GM19395 (cell line): ENCODE measurements around the gene GFRA1.
A peak's percentile ranks its signal among the peaks of the same experiment; 100 is the strongest.

ENCODE experiments used
- ATAC-seq: cut with Tn5 transposase; IDR thresholded peaks from one replicate; pipeline ENCODE4 v1.9.1; 2021; ENCODE audit warnings: mild to moderate bottlenecking, moderate library complexity; ENCODE audit not compliant: unreplicated experiment

Gene GFRA1

DNA sequence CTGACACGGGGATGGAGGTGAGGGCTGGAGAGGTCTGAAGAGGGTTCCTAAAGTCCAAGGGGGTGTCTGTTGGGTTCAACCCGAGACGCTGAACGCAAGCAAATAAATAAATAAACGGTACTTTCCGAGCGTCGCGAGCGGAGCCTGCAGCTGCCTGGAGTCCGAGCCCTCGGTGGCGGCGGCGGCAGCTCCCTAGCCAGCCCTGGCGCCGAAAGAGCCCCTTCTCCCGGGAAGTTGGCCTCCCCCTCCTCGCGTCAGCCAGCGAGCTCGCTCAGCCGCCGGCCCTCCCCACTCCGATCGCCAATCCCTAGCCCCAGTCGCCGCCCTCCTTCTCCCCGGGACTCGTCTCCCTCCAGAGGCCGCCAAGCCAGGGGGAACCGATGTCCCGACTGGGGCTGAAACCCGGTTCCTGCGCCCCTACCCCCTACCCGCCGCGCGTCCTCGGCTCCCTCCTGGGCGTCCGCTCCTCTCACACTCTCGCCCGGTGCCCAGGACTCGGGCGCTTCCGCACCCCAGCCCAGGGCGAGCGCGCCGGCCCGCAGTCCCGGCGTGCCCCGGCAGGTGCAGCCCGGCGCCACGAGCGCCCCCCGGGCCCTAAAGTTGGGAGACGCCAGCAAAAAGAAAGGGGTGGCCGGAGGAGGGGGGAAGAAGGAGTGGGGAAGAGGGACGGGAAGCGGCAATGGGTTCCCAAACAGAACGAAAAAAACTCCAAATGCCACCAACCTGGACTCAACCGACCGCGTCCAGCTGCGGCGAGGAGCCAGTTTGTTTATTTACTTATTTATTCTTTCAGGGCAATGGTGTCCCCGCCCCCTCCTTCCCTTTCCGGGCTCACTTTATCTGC, at the start of gene GFRA1:
Gene GFRA1, minus strand, starts transcription at position 767 of the 844 bp plus-strand sequence. CDS start 1,177 bp downstream, outside the sequence.
- no peak for ATAC-seq

- ATAC-seq, result peak; percentile 54
Measured at GRCh38 chr10:116316503-116316902, 43.5 kb upstream of the GFRA1 start.

GRCh38 chr10:116312548-116312947, 39.5 kb upstream of the GFRA1 start:
- no peak for ATAC-seq

- no peak for ATAC-seq
Measured at GRCh38 chr10:116311706-116312490, 38.9 kb upstream of the GFRA1 start.

DNA sequence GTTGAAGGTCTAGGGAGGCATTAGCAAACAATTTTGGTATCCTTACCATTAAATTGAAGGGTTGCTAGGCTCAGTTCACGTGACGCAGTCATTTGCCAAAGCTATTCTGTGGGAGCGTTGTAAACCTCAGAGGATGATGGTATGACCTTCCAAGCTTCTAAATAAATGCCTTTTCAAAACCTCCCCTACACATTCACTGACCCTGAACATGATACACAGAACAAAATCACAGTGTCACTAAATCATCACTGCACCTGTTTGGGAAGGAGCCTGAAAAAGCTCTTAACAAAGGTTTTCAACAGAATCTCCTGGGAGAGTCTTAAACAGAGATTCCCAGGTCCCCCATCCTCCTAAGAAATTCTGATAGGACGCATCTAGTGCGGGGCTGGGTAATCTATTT, 38.0 kb upstream of the GFRA1 start:
- ATAC-seq, result no peak

DNA sequence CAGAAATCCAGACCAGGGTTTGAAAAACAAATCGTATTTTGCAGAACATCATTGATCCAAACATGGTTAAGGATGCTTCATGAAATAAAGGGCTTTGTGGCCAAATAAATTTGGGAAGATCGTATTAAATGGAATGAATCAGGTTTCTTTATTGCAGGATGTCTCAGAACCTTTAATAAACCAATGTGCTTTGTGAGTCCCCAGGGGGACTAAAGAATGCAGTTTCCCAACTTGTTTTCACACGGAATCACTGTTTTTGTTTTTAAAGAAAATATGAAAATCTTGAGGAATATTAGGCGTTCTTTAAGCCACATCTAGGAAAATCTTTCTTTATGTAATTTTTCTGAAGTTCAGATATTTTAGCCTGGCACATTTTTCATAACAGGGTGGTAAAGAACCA, 34.4 kb upstream of the GFRA1 start:
- ATAC-seq, result no peak

- no peak for ATAC-seq
Measured at GRCh38 chr10:116306847-116307246, 33.8 kb upstream of the GFRA1 start.

GRCh38 chr10:116304923-116305322, 31.9 kb upstream of the GFRA1 start:
- no peak for ATAC-seq

DNA sequence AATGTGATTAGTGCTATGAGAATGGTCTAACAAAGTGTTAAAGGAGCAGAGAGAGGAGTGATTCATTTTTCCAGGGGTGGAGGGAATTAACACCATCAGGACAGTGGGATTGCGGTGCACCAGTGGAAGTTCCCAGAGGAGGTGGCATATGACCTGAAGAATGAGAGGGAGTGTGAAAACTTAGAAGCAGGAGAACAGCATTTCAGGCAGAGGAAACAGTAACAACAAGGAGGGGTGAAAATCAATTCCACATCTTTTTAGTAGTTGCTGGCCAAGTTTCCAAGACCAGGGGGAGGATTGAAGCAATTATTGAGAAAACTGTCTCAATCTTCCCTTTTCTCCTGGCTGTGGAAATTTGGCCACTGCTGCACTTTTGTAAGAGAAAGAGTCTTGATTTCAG, 27.5 kb upstream of the GFRA1 start:
- no peak for ATAC-seq

- ATAC-seq, result no peak
Measured at GRCh38 chr10:116298586-116298985, 25.6 kb upstream of the GFRA1 start.

DNA sequence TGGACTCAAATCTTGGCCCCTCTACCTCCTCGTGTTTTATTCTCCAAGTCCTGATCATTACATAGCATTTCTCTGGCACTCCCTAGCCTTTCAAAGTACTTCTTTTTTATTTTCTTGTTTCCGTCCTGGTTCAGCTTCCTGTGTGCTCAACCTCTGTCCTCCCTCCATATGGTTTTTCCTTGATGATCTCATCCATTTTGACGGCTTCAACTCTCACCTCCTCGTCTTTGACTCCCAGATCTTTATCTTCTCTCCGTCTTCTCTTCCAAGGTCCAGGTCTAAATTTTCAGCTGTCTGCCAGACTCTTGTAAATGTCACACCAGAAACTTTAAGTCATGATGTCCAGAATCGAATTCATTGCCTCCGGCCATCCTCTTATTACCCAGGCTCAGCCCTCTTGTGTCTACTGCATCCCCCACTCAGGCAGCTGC, 23.3 kb upstream of the GFRA1 start:
- ATAC-seq, result no peak

- no peak for ATAC-seq
Measured at GRCh38 chr10:116292493-116292892, 19.5 kb upstream of the GFRA1 start.

- ATAC-seq, result no peak
Measured at GRCh38 chr10:116289652-116290051, 16.6 kb upstream of the GFRA1 start.

DNA sequence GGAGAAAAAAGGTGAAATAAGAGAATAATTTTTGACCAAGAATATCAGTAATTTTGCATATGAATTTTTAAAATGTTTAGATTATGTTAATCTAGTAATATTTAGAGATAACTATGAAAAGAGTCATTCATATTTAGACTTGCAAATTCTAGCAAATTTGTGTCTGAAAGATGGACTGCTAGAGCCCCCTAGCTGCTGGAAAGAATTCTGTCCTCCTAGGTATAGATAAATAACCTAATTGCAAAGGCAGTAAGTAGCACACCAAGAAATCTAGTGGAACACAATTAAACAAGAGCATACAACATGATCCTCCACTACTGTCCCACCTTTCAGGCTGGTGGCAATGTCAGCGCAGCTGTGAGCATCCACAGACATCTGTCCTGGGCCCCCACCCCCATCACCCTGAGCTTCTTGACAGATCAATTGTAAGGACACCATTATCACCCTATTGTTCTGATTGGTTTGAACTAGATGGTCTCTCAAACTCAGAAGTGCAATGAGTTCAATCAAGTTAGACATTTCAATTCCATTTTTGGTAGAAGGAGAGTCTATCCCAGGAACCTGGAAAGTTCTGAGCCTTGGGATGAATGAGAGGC, 15.0 kb upstream of the GFRA1 start:
- no peak for ATAC-seq

DNA sequence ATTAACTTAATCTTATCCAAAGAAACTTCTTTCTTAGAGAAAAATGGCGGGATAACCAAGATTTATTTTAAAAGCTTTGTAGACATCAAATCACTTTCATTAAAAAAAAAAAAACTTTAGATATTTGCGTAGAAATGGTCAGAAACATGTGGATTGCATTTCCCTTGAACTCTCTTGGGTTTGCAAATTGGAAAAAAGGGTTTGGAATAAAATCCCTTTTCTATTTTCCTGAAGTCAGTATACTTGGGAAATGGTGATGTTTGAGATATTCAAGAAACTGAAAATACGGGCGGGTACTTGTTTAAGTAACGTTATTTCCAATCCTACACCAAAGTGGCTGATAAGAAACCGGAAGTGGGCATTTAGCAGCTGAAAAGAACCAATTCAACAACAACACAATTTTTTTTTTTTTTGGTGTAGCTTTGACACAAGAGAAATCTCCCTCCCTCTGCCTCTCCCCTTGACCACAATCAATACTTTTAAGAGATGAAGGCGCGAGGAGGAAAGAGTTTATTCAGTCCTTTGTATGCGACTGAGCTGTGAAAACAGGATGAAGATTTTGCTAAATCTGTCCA, 13.7 kb upstream of the GFRA1 start:
- no peak for ATAC-seq

DNA sequence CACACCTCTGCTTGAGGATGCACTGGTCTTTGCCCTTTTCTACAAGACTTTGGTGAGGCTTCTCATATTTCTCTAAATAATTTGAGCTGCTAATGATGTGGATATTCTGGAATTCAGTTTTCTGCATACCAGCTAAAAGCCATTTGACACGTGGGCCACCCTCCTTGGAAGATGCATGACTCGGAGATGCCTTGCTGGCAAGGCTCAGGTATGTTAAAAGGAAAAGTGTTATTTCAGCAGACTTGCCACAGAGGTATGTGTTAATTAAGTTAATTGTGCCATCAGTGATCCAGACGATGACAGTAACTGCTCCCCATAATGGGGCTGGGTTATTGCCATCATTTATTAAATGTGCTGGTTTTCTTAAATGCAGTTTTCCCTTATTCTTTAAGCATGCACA, 8.8 kb upstream of the GFRA1 start:
- ATAC-seq, result no peak

GRCh38 chr10:116278846-116279245, 5.8 kb upstream of the GFRA1 start:
- ATAC-seq, result no peak

- ATAC-seq, result no peak
Measured at GRCh38 chr10:116276981-116277380, 4.0 kb upstream of the GFRA1 start.

- no peak for ATAC-seq
Measured at GRCh38 chr10:116274064-116274904, 1.3 kb upstream of the GFRA1 start.
